GM19328 (cell line): ENCODE results near the gene FOXP1.
A peak's percentile ranks its signal among the peaks of the same experiment; 100 is the strongest.

Experiments used
- ATAC-seq: cut with Tn5 transposase; IDR thresholded peaks from one replicate; pipeline ENCODE4 v1.9.1; 2021; ENCODE audit warnings: mild to moderate bottlenecking, moderate library complexity; ENCODE audit not compliant: unreplicated experiment

The FOXP1 gene

DNA sequence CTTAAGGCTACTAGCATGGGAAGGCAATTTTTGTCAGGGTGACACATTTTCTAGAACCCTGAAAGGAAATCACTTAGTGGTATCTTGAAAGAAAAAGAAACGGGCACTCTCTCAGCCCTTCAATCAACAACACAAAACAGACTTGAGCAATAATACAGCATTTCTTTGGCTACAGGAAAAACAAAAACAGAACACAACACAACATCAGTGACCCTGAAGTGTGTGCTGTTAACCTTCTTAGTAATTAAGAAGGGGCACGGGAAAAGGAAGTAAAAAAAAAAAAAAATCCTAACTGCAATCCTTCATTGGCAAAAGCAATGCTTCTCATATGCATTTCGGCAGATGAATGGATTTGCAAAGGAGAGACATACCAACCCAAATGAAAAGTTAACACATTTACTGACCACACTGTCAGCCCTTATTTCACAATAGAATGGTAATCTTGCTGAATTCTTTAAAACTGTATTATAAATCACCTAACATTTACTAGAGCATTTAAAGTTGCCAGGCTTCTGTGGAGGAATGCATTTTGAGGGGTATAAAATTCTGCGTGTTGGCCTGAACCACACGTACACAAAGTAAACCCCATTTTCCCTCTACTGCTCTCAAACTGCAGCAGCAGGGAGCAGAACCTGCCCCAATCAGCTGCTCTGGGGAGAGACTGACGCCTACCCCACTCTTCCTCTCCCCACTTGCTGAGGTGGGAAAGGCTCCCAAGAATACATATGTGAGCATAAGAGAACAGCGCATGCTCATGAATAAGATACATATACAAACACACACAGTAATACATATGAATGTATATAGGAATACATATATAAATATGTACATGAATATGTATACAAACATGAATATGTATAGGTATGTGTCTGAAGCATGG, 198.5 kb downstream of the FOXP1 start:
- ATAC-seq = no peak

DNA sequence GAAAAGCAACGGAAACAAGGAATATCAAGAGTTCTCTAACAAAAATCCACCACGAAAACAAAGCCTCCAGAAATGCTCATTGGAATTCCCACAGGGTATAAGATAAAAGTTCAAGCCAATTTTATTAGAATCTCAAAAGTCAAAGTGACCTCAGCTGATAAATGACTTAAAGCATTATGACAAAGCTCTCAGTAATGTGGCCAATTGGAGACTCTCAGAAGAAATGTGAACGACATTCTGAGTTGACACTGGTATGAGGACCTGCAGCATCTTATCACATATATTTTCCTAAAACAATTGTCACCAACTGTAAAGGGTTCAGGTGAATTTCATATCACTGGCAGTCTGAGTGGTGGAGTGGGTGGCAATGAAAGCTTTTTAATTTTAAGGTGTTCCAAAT, 199.1 kb downstream of the FOXP1 start:
- ATAC-seq = no peak

- no peak for ATAC-seq
These were observed 203.4 kb downstream of the FOXP1 start for GRCh38 chr3:71380096-71380495.

DNA sequence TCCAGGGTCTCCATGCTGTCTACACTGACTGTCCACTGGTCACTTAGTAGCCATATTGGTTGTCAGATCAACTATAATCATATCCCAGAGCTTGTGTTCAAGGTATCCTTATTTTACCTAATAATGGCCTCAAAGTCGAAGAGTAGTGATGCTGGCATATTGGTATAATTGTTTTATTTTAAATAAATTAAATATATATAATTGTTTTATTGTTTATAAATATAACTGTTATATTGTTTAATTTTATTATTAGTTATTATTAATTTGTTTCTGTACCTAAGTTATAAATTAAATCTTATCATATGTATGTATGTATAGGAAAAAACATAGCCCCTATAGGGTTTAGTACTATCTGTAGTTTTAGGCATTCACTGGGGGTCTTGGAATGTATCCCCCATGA, 205.0 kb downstream of the FOXP1 start:
- no peak for ATAC-seq

- no peak for ATAC-seq
These were observed 206.6 kb downstream of the FOXP1 start for GRCh38 chr3:71376911-71377310.

GRCh38 chr3:71376503-71376902, 207.0 kb downstream of the FOXP1 start:
- ATAC-seq = no peak

- no peak for ATAC-seq
These were observed 208.9 kb downstream of the FOXP1 start for GRCh38 chr3:71374582-71374981.

DNA sequence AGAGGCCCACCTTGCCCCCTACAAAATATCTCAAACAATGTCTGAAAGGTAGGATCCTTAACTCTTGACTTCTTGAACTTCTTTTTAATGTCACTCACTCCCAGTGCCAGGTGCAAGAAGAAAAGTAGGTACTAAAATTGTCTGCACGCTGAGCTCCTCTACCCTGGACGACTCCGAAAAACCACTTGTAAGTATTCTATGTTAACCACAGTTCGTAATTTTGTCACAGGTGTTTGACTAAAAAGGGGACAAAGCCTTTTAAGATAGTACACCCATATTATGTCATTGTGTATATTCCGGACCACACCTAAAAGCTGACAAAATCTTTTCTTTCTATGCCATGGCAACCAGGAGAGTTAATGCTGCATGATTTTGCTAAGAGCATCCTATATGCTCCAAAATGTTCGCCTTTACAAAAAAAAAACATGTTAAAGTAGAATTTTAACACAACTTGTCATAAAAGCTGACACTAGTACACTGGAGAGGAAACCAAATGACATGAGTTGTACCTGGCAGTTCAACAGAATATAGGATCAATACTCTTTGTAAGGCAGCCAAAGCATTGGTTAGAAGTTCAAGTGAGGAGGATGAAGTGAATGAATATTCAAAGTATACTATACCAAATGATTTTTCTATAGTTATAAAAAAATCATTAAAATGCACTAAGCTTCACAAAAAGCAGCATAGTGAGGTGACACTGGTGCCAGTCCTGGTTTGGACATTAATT, 210.5 kb downstream of the FOXP1 start:
- ATAC-seq = no peak

DNA sequence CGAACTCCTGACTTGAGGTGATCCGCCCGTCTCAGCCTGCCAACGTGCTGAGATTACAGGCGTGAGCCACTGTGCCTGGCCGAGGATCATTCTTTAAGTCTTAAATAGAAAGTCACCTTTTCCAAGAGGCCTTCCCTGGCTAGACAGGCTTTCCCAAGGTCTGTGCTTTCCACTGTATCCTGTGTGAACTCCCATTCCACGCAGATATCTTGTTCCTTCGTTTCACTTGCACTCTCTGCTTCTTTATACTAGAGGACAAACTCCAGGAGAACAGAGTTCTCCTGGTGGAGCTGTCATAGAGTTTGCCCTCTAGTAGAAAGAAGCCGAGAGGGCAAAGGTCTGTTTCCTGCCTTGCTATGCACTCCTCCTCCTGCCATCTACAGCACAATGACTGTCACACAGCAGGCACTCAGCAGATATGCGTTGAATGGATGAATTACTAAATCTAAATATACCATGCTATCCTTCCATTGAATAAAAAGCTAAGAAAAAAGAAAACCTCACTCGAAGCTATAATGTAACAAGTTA, 211.2 kb downstream of the FOXP1 start:
- no peak for ATAC-seq

- ATAC-seq = no peak
These were observed 212.2 kb downstream of the FOXP1 start for GRCh38 chr3:71371282-71371681.

GRCh38 chr3:71370467-71370866, 213.1 kb downstream of the FOXP1 start:
- no peak for ATAC-seq

DNA sequence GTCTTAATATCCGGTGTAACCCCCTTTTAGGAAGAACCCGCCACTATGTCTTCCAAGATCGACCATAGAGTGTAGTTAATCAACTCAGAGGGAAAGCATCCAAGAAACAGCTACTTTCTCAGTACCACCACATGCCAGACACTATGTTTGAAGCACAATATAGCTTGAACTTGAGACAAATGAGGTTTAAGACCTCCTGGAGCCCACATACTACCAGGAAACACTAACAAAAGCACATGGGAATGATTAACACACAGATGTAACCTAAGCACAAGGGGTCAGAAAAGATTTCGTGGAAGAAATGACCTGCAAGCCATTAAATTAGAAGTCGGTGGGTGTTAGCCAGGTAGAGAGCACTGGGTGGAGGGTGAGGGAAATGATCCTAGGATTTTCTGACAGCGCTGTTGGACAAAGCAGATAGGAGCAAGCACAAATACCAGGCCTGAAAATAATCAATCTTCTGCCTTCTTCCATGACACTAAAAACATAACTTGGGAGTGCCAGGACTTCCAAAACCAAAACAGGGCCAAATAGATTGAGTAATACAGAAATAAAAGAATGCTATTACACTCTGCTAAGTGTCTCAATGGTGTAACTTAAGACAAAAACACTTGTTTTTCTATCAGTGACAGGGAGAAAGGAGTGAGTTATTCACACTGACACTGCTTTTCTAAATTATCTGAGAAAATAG, 213.7 kb downstream of the FOXP1 start:
- no peak for ATAC-seq

- ATAC-seq = no peak
These were observed 216.4 kb downstream of the FOXP1 start for GRCh38 chr3:71366988-71367604.

- ATAC-seq = no peak
These were observed 222.1 kb downstream of the FOXP1 start for GRCh38 chr3:71361334-71361890.

DNA sequence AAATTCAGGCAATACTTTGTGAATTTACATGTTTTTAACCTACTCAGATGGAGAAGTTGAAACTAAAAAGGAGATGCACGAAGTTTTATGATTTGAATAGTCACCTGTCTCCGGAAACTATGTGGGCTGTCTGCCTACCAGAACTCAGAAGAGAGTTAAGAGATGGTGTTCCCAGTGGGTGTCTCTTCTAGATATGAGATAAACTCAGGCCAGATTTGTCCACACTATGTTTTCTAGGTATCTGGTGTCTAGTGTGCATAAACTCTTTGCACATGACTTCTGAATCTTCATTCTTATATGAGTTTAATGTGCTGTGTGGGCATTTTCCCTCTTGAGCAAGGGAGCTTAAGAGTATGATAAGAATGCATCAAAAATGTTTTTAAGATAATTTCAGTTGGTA, 222.8 kb downstream of the FOXP1 start:
- ATAC-seq = peak; percentile 94

DNA sequence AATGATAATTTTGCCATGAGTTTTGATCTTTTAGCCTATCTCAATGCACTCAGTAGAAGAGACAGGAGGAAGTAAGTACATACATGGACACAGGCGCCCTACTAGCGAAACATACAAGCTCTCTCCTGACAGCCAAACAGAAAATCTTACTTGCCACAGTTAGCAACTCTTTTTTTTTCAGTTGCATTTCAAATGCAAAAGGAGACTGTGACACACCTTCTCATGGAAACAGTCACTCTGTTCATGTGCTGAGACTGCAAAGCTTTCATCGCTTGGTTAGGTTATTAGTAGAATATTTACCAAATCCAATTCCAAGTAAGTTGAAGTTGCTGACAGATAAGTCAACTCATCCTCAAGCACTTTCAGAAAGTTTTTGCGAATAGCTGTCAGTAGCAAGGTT, 223.3 kb downstream of the FOXP1 start:
- peak; percentile 29 for ATAC-seq

GRCh38 chr3:71358243-71358642, 225.3 kb downstream of the FOXP1 start:
- no peak for ATAC-seq

DNA sequence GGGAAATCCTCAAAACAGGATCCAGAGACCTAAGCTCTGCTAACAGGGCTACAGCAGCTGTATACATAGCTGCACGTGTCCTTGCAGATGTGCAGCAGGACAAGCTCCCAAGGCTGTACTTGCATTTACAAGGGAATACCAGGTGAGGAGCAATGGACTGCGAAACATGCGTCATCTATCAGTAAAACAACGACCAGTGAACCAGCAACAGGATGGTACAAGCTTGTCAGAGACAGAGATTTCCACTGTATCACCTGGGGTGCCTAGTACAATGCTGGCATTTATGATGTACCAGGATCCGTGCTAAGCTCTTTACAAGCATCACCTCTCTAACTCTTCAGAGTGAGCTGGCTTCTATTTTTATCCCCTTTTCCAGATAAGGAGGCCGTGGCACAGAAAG, 227.3 kb downstream of the FOXP1 start:
- ATAC-seq = no peak

DNA sequence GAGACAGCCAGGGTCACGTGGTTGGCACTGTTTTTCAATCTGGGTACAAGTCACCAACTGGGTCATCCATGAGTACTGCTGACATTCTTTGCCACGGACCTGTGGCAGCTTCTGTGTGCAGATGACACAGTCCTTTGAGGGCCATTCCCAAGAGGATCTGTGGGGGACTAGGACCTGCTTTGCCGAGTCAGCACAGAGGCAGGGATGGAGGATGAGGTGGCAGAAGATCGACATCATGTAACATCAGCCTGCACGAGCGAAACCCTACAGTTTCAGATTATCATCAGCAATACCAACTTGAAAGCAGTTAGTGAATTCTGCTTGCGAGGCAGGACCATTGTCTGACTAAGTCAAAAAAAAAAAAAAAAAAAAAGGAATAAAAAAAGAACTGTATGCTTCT, 227.7 kb downstream of the FOXP1 start:
- ATAC-seq = no peak

DNA sequence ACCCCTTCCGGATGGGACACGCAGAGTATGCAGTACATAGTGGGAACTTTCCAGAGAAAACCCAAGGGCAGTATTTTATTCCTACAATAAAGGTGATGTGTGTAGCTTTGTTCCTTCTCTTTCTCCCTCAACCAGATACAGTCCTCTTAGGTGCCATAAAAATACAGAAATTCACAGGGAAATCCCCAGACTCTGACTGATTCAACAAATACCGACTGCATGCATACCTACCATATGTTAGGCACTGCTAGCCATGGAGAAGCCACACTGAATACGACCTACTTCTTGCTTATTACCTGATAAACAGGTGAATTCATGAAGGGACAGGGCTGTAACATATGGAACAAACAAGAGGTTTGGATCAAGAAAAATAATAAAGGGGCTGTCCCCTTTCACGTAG, 228.5 kb downstream of the FOXP1 start:
- ATAC-seq = no peak
